Measurements from ENCODE around the gene TRANK1. TPM values are rescaled to one million over a fixed set of nuclear protein-coding genes. Genes with fewer than 3 reads are reported as not detected.
A peak's percentile ranks its signal among the peaks of the same experiment; 100 is the strongest.
"Not testable (repeated sequence)": the region's sequence is repeated elsewhere in the genome, so short reads cannot be mapped to it uniquely, and the experiment has no call there.

Gene TRANK1
- polyA plus RNA-seq, 6 donors from 2014 or later: 0.56 to 25.1 (median 20.4) TPM

DNA sequence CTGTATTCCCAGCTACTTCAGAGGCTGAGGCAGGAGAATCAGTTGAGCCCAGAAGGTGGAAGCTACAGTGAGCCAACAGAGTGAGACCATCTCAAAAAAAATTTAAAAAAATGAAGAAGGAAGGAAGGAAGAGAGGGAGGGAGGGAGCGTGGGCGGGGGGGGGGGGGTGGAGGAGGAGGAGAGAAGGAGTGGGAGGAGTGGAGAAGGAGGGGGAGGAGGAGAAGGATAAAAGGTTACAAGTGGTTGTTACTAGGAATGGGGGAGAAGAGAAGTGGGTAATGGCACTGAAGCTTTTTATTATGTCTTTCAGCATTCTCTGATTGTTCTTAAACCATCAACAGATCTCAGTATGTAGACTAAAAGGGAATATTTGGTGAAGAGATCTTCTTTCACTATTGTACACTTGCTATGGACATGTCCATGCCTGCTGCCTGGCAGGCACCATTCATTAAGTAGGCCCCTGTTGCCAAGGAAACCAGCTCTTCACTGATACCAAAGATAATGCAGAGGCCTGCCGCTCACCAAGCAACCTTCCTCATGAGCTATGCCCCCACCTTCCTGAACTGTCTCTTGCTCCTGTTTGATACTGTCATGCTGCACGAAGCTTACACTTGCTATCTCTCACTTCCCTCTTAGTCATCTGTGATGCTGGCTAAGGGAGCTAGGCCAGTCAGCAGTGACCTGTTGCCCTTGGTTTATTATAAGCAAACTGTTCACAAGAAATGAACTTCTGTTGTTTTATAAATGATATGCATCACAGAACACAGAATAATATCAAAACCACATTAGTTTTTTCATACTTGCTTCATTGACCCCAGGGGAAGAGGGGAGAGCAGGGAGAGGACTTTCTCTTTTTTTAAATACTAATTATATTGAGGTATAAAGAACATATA lies 24.9 kb upstream of the TRANK1 start:
- H3K4me1 Mint-ChIP-seq: peaks cover 28 to 31% (median 28%) of the 10 kb centered on the region in 3 donors
- H3K27ac Mint-ChIP-seq: peak overlapping the region; percentile 87 to 98 (median 96)
- H3K9me3 Mint-ChIP-seq: no peaks in the 10 kb centered on the region
- peak; percentile 69 for DNase-seq
- no peaks in the 10 kb centered on the region for H3K27me3 Mint-ChIP-seq
- H3K36me3 Mint-ChIP-seq: no peaks in the 10 kb centered on the region
- peak overlapping the region in 6 of 8 donors; percentile 25 to 73 (median 67) for H3K4me3 Mint-ChIP-seq
- ATAC-seq (ENCODE audit: low read depth in 2 of 2): peak; percentile 97 to 99

DNA sequence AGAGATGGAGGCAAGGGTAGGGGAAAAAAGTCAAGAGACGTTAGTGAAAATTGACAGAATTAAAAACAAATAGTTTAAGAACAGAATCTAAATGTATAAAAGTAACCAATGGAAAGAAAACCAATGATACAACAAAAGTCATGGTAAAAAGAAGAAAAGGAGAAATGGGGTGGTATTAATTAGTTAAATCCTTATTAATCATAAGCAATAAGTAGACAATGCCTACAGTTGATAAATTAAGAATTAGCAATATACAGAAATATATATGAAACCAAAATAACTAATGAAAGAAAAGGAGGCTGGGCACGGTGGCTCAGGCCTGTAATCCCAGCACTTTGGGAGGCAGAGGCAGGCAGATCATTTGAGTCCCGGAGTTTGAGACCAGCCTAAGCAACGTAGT lies 24.2 kb upstream of the TRANK1 start:
- Mint-ChIP-seq H3K36me3 (no peaks in the 10 kb centered on the region), H3K4me3 (peak overlapping the region in 3 of 8 donors; percentile 25 to 56 (median 35)), H3K27me3 (no peaks in the 10 kb centered on the region), H3K4me1 (peaks cover 29 to 36% (median 33%) of the 10 kb centered on the region in 3 donors), H3K9me3 (no peaks in the 10 kb centered on the region), H3K27ac (peak overlapping the region; percentile 39 to 98 (median 96))
- ATAC-seq (ENCODE audit: low read depth in 2 of 2) (no peak), DNase-seq (no peak)

DNA sequence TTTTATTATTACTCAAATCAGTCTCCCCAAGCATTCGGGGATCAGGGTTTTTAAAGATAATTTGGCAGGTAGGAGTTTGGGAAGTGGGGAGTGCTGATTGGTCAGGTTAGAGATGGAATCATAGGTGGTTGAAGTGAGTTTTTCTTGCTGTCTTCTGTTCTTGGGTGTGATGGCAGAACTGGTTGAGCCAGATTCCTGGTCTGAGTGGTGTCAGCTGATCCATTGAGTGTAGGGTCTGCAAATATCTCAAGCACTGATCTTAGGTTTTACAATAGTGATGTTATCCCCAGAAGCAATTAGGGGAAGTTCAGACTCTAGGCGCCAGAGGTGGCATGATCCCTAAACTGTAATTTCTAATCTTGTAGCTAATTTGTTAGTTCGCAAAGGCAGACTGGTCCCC lies 20.6 kb upstream of the TRANK1 start:
- DNase-seq (no peak), ATAC-seq (ENCODE audit: low read depth in 2 of 2) (no peak)
- Mint-ChIP-seq H3K9me3 (no peaks in the 10 kb centered on the region), H3K27me3 (no peaks in the 10 kb centered on the region), H3K4me1 (peaks cover 25 to 31% (median 29%) of the 10 kb centered on the region in 3 donors), H3K36me3 (no peaks in the 10 kb centered on the region), H3K27ac (peak overlapping the region in 1 of 6 donors; percentile 88), H3K4me3 (no peak overlapping the region)

DNA sequence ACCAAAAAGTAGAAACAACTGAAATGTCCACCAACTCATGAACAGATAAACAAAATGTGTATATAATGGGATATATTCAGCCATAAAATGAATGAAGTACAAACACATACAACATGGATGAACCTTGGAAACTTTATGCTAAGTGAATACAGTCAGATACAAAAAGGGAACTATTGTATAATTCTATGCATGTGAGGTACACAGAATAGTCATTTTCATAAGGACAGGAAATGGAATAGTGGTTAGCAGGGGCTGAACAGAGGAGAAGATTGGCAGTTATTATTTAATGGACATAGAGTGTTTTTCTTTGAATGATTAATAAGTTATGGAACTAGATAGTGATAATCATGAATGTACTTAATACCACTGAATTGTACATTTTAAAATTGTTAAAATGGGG lies 20.0 kb upstream of the TRANK1 start:
- Mint-ChIP-seq H3K27me3 (no peaks in the 10 kb centered on the region), H3K9me3 (no peaks in the 10 kb centered on the region), H3K36me3 (no peaks in the 10 kb centered on the region), H3K4me3 (peak overlapping the region in 1 of 8 donors; percentile 21), H3K4me1 (peaks cover 20 to 25% (median 24%) of the 10 kb centered on the region in 3 donors), H3K27ac (peak overlapping the region in 3 of 6 donors; percentile 16 to 88 (median 21))
- ATAC-seq (ENCODE audit: low read depth in 2 of 2): peak; percentile 60 to 64
- no peak for DNase-seq

DNA sequence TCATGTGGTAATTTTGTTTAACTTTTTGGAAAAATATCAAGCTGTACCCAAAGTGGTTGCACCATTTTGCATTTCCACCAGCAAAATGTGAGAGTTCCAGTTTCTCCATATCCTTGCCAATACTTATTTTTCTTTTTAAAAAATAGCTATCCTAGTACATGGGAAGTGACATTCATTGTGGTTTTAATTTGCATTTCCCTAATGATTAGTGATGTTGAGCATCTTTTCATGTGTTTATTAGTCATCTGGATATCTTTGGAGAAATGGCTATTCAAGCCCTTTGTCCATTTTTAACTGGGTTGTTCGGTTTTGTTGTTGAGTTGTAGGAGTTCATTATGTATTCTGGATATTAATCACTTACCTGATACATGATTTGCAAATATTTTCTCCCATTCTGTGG lies 19.5 kb upstream of the TRANK1 start:
- H3K27ac Mint-ChIP-seq: peak overlapping the region in 1 of 6 donors; percentile 16
- peaks cover 16 to 20% (median 20%) of the 10 kb centered on the region in 3 donors for H3K4me1 Mint-ChIP-seq
- H3K4me3 Mint-ChIP-seq: no peak overlapping the region
- no peaks in the 10 kb centered on the region for H3K9me3 Mint-ChIP-seq
- ATAC-seq (ENCODE audit: low read depth in 2 of 2): no peak
- DNase-seq: no peak
- no peaks in the 10 kb centered on the region for H3K27me3 Mint-ChIP-seq
- no peaks in the 10 kb centered on the region for H3K36me3 Mint-ChIP-seq

DNA sequence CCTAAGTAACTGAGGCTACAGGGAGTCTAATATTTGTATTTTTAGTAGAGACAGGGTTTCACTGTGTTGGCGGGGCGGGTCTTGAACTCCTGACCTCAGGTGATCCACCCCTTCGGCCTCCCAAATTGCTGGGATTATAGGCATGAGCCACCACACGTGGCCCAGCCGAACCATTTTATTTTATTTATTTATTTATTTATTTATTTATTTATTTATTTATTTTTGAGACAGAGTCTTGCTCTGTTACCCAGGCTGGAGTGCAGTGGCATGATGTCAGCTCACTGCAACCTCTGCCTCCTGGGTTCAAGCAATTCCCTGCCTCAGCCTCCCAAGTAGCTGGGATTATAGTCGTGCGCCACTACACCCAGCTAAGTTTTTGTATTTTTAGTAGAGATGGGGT lies 18.2 kb upstream of the TRANK1 start:
- H3K27ac Mint-ChIP-seq; H3K27me3 Mint-ChIP-seq; DNase-seq; H3K36me3 Mint-ChIP-seq; ATAC-seq (ENCODE audit: low read depth in 2 of 2); H3K9me3 Mint-ChIP-seq: not testable (repeated sequence)
- H3K4me1 Mint-ChIP-seq: peaks cover 9 to 22% (median 20%) of the 10 kb centered on the region in 3 donors
- peak overlapping the region in 1 of 8 donors; percentile 21 for H3K4me3 Mint-ChIP-seq

DNA sequence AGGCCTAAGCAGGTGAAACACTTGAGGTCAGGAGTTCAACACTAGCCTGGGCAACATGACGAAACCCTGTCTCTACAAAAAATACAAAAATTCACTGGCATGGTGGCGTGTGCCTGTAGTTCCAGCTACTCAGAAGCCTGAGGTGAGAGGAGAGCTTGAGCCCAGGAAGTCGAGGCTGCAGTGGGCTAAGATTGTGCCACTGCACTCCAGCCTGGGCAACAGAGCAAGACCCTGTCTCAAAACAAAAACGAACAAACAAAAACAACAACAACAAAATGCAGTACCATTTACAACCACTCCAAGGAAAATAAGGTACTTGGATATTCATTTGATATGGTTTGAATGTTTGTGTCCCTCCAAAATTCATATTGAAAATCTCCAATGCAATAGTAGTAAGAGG lies 15.6 kb upstream of the TRANK1 start:
- no peak for ATAC-seq (ENCODE audit: low read depth in 2 of 2)
- no peak for DNase-seq
- peaks cover 9 to 22% (median 21%) of the 10 kb centered on the region in 3 donors for H3K4me1 Mint-ChIP-seq
- no peaks in the 10 kb centered on the region for H3K27me3 Mint-ChIP-seq
- H3K27ac Mint-ChIP-seq: no peak overlapping the region
- H3K9me3 Mint-ChIP-seq: no peaks in the 10 kb centered on the region
- no peaks in the 10 kb centered on the region for H3K36me3 Mint-ChIP-seq
- H3K4me3 Mint-ChIP-seq: no peak overlapping the region

DNA sequence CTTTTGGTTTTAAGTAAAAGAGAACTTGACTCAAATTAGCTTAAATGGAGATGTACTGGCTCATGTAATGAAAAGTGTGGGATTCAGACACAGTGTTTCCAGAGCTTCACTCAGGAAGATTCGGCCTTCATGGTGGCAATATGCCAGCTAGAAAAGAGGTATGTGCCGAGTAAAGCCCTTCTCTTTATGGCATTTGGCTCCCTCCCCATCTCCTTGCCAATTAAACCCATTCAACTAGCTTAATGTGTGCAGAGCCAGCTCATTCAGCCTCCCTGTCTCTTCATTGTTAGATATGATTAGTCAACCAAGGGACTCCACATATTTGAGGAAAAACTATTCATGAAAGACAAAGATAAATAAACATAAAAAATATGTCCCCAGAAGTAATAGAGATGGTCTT lies 15.0 kb upstream of the TRANK1 start:
- Mint-ChIP-seq H3K36me3 (no peaks in the 10 kb centered on the region), H3K4me1 (peaks cover 2 to 17% (median 15%) of the 10 kb centered on the region in 3 donors), H3K9me3 (no peaks in the 10 kb centered on the region), H3K4me3 (no peak overlapping the region), H3K27me3 (no peaks in the 10 kb centered on the region), H3K27ac (peak overlapping the region in 1 of 6 donors; percentile 7)
- DNase-seq: no peak
- no peak for ATAC-seq (ENCODE audit: low read depth in 2 of 2)

DNA sequence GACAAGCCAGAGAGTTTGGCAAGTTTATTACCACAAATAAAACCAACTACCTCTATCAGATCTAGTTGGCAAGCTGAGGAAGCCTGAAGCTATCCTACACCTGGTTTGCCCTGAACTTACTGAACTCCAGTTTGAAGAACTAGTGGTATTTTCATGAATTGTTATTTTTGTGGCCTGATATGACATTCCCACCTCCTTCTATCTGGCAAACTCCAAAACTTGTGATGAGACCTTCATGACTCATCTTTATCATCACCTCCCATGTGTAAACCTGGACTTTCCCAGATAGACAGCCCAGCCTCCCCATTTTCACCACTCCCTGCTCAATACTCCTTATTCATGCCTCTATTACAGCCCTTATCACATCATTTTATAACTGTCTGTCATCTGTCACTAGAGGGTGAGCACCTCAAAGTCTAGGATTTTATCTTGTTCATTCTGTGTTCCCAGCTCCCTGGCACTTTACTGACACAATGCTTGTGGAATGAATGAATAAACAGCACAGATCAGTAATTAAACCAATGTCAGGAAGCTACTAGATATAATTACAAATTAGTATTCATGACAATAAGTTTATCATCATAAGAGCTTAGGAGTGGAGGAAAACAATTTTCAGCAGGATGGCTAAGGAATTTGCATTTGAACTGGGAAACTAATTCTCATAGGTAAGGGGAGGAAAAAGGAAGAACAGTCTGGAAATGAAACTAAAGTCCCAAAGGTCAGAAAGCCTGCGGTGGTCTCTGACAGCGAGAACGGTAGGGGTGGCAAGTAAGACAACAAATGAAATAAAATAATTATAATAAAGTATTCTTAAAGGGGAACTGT lies 13.2 kb upstream of the TRANK1 start:
- H3K27ac Mint-ChIP-seq: no peak overlapping the region
- peaks cover 0 to 11% (median 9%) of the 10 kb centered on the region in 3 donors for H3K4me1 Mint-ChIP-seq
- DNase-seq: no peak
- H3K27me3 Mint-ChIP-seq: no peaks in the 10 kb centered on the region
- H3K36me3 Mint-ChIP-seq: no peaks in the 10 kb centered on the region
- H3K9me3 Mint-ChIP-seq: no peaks in the 10 kb centered on the region
- H3K4me3 Mint-ChIP-seq: no peak overlapping the region
- ATAC-seq (ENCODE audit: low read depth in 2 of 2): no peak

DNA sequence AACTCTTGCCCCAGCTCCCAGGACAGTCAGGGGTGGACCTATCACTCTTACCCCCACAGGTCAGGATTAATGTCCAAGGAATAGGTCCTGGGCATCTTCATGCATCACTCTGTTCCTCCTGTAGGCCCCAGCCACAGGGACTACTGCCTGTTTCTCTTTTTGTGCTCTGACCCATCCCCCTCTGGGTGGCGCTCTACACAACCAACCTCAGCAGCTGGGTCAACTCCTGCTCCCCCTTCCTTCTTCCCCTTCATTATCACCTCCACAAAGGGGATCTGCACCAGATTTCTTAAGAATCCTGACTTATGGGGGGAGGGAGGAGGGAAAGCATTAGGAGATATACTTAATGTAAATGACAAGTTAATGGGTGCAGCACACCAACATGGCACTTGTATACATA lies 12.2 kb upstream of the TRANK1 start:
- no peak overlapping the region for H3K4me3 Mint-ChIP-seq
- H3K27me3 Mint-ChIP-seq: no peaks in the 10 kb centered on the region
- DNase-seq: no peak
- H3K27ac Mint-ChIP-seq: no peak overlapping the region
- H3K36me3 Mint-ChIP-seq: no peaks in the 10 kb centered on the region
- H3K4me1 Mint-ChIP-seq: peaks cover 0 to 11% (median 9%) of the 10 kb centered on the region in 3 donors
- ATAC-seq (ENCODE audit: low read depth in 2 of 2): no peak
- H3K9me3 Mint-ChIP-seq: no peaks in the 10 kb centered on the region

DNA sequence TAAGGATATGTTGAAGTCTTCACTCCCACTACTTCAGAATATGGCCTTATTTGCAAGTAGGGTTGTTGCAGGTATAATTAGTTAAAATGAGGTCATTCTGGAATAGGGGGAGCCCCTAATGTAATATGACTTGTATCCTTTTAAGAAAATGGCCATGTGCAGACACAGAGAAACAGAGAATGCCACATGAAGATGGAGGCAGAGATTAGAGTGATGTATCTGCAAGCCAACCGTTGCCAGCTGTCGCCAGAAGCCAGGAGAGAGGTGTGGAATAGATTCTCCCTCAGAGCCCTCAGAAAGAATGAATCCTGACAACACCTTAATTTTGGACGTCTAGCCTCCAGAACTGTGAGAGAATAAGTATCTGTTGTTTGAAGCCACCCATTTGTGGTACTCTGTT lies 11.3 kb upstream of the TRANK1 start:
- no peak overlapping the region for H3K27ac Mint-ChIP-seq
- no peaks in the 10 kb centered on the region for H3K9me3 Mint-ChIP-seq
- H3K4me1 Mint-ChIP-seq: peaks cover 0 to 11% (median 9%) of the 10 kb centered on the region in 3 donors
- no peak for ATAC-seq (ENCODE audit: low read depth in 2 of 2)
- no peaks in the 10 kb centered on the region for H3K36me3 Mint-ChIP-seq
- no peaks in the 10 kb centered on the region for H3K27me3 Mint-ChIP-seq
- no peak for DNase-seq
- H3K4me3 Mint-ChIP-seq: no peak overlapping the region

DNA sequence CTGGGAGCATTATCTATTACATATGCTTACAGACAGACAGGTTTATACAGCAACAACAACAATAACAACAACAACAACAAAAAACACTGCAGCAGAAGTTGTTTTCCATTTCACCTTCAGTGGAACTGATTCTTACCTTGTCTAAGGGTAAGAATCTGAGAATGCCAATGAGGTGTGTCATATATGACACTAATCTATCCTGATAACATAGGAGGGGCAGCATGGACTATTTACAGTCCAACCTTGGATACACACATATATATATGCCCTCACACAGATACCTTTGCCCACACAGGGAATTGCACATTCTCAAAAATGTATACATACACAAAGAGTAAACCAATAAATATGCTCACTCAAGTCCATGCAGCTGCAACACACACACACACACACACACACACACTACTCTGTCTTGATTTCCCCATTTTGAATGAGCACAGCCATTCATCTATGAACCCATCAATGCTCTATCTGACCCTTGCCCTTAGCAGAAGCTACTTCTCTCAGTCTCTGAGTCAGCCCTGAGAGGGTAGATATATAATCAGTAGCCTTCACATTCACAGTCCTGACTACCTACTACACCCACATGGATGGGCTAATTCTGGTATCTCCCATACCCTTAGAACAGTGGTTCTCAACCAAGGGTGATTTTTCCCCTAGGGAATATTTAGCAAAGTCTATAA lies 9.7 kb upstream of the TRANK1 start:
- peaks cover 0 to 11% (median 9%) of the 10 kb centered on the region in 3 donors for H3K4me1 Mint-ChIP-seq
- H3K27me3 Mint-ChIP-seq: no peaks in the 10 kb centered on the region
- H3K36me3 Mint-ChIP-seq: peaks cover 0 to under 1% of the 10 kb centered on the region in 2 donors
- DNase-seq (no peak), ATAC-seq (ENCODE audit: low read depth in 2 of 2) (no peak)
- H3K4me3 Mint-ChIP-seq: no peak overlapping the region
- no peaks in the 10 kb centered on the region for H3K9me3 Mint-ChIP-seq
- no peak overlapping the region for H3K27ac Mint-ChIP-seq

DNA sequence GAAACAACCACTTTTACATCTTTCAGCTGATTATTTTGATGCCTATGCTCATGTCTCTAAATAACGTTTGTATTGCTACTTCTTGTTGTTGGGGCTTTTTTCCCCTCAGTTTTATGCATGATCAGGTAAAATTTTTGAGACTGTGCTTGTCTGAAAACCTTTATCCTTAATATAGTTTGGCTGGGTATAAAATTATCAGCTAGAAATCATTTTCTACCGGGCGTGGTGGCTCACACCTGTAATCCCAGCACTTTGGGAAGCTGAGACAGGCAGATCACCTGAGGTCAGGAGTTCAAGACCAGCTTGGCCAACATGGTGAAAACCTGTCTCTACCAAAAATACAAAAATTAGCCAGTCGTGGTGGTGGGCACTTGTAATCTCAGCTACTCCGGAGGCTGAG lies 3.0 kb upstream of the TRANK1 start:
- H3K27me3 Mint-ChIP-seq; ATAC-seq (ENCODE audit: low read depth in 2 of 2); DNase-seq: not testable (repeated sequence)
- peaks cover 8 to 20% of the 10 kb centered on the region in 2 donors for H3K36me3 Mint-ChIP-seq
- peak overlapping the region in 2 of 8 donors; percentile 68 to 74 for H3K4me3 Mint-ChIP-seq
- peaks cover 6 to 18% (median 9%) of the 10 kb centered on the region in 3 donors for H3K4me1 Mint-ChIP-seq
- H3K27ac Mint-ChIP-seq: peak overlapping the region in 1 of 6 donors; percentile 24
- H3K9me3 Mint-ChIP-seq: peaks cover 0 to 28% (median 22%) of the 10 kb centered on the region in 7 donors

All from naive B cell (primary cell).